ENCODE results near the gene ERGIC2.

DNA sequence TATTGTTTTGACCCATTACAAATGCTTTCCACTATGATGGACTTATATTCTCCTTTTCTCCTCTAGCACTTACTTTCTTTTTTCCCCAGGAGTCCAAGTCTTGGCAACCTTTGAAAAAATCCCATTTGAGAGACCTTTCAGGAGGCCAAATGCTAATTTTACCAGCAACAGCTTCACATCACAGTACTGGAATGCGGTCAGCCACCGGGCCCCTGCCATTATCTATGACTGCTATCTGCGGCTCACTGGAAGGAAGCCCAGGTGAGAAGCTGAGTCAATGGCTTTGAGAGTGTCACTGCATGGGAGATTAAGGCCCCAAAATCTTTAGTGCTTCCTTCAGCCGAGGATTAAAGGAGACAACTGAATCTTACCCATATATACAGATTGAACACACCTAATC, 64.2 kb downstream of the ERGIC2 start:
- no peak for TF ChIP-seq POLR2AphosphoS5 (IDR thresholded peaks at IDR 0.05)
- no peak for TF ChIP-seq CTCF (IDR thresholded peaks at IDR 0.05)

Measured in transverse colon (tissue), 4 donors.